Colonic mucosa (tissue), 4 donors: ENCODE data around the gene ATP6V1F. TPM values are rescaled to one million over a fixed set of nuclear protein-coding genes. Genes with fewer than 3 reads are reported as not detected.

Experiments used
- DNase-seq: peaks from one replicate; pipeline ENCODE4 v3.0.0-alpha.2; 2020
- H3K27ac ChIP-seq: fragments of 200-600 bp; one replicate; pipeline ENCODE4 v1.8.0; 2021
- H3K27me3 ChIP-seq: fragments of 200-600 bp; one replicate; pipeline ENCODE4 v1.8.0; 2021
- H3K36me3 ChIP-seq: fragments of 200-600 bp; one replicate; pipeline ENCODE4 v1.8.0; 2021
- H3K4me1 ChIP-seq: fragments of 200-600 bp; one replicate; pipeline ENCODE4 v1.8.0; 2021; ENCODE audit warnings: mild to moderate bottlenecking
- H3K4me3 ChIP-seq: fragments of 200-600 bp; one replicate; pipeline ENCODE4 v1.8.0; 2021
- H3K9ac ChIP-seq, 2 donors: one replicate each; pipeline ENCODE4 v1.7.0; 2013; ENCODE audit warnings: control low read depth in 2 of 2, low read depth in 2 of 2, low read length in 2 of 2
- H3K9me3 ChIP-seq: fragments of 200-600 bp; one replicate; pipeline ENCODE4 v1.8.0; 2021
- CTCF ChIP-seq: fragments of 200-600 bp; IDR thresholded peaks from one replicate; pipeline ENCODE4 v1.8.0; 2022; ENCODE audit warnings: antibody characterized with exemption, mild to moderate bottlenecking
- intact Hi-C: fragments of 100-400 bp; cut with DNase I; formaldehyde crosslinking; loops from one replicate; pipeline ENCODE4 v1.14.1; 2022
- total RNA-seq, 2 donors: library from RNA; stranded (reverse); fragmentation: NEBNext Ultra II Directional in 1 of 2; extraction: Animal tissue kit (Norgen Biotek cat#: 25700) in 1 of 2; gene quantifications; one replicate each; pipeline ENCODE4 v1.2.1, GENCODE V29; 2021
- donor health status: healthy.
- donor health status: DM: no; HTN: no; CAD: no.
- donor health status: DM: no; HTN: no; CAD: no.

ATP6V1F gene
- total RNA-seq, 2 donors from 2014 or later: 94.4 to 105 TPM

GRCh38 chr7:128841171-128841690 is 21.4 kb upstream of the ATP6V1F start:
- peak; percentile 80 for DNase-seq
- H3K4me3 ChIP-seq: no peak overlapping the region
- no peak for TF ChIP-seq CTCF
- intact Hi-C loops: loop anchor here (2.0 kb wide), 1 partner anchor 42 kb away; no protein-coding TSS in a partner anchor
- no peaks in the 10 kb centered on the region for H3K4me1 ChIP-seq
- H3K27me3 ChIP-seq: no peaks in the 10 kb centered on the region
- H3K9ac ChIP-seq: no peak overlapping the region
- no peaks in the 10 kb centered on the region for H3K36me3 ChIP-seq
- H3K27ac ChIP-seq: no peak overlapping the region
- H3K9me3 ChIP-seq: no peaks in the 10 kb centered on the region

GRCh38 chr7:128841921-128842673 is 20.6 kb upstream of the ATP6V1F start:
- Histone ChIP-seq H3K27ac (no peak overlapping the region), H3K4me3 (no peak overlapping the region)
- intact Hi-C loops: loop anchor here (2.0 kb wide), 1 partner anchor 41 kb away; no protein-coding TSS in a partner anchor

GRCh38 chr7:128842674-128843641 is 19.7 kb upstream of the ATP6V1F start:
- Histone ChIP-seq H3K27me3 (no peaks in the 10 kb centered on the region), H3K27ac (no peak overlapping the region), H3K36me3 (no peaks in the 10 kb centered on the region), H3K4me3 (no peak overlapping the region), H3K9ac (no peak overlapping the region), H3K9me3 (no peaks in the 10 kb centered on the region), H3K4me1 (no peaks in the 10 kb centered on the region)
- no peak for TF ChIP-seq CTCF
- intact Hi-C loops: no loop called here
- DNase-seq: no peak

More at GRCh38 chr7:128841921-128842673, 20.6 kb upstream of the ATP6V1F start:
- TF ChIP-seq CTCF: peak; percentile 76
- H3K4me1 ChIP-seq: no peaks in the 10 kb centered on the region
- H3K9me3 ChIP-seq: no peaks in the 10 kb centered on the region
- no peaks in the 10 kb centered on the region for H3K36me3 ChIP-seq
- peak; percentile 53 for DNase-seq
- no peak overlapping the region for H3K9ac ChIP-seq
- H3K27me3 ChIP-seq: no peaks in the 10 kb centered on the region

- Histone ChIP-seq H3K36me3 (no peaks in the 10 kb centered on the region), H3K9ac (no peak overlapping the region), H3K4me1 (no peaks in the 10 kb centered on the region), H3K27ac (no peak overlapping the region), H3K27me3 (no peaks in the 10 kb centered on the region), H3K4me3 (no peak overlapping the region), H3K9me3 (no peaks in the 10 kb centered on the region)
- no peak for DNase-seq
- intact Hi-C loops: no loop called here
- no peak for TF ChIP-seq CTCF
These were observed 18.6 kb upstream of the ATP6V1F start for GRCh38 chr7:128843938-128844621.
